ENCODE measurements around the gene NFAM1. TPM values are rescaled to one million over a fixed set of nuclear protein-coding genes. Genes with fewer than 3 reads are reported as not detected.

Gene NFAM1
- polyA plus RNA-seq, 1 of the 3 experiments (the other 2 are of a cell fraction): 0.02 TPM

- TF ChIP-seq USF2 (IDR thresholded peaks at IDR 0.05; ENCODE audit: borderline replicate concordance, low read depth, low read length): no peak
- TF ChIP-seq RFX5 (IDR thresholded peaks at IDR 0.05; ENCODE audit: low read length): no peak
- no peak for TF ChIP-seq SMC3 (IDR thresholded peaks at IDR 0.05; ENCODE audit: low read depth, low read length)
- TF ChIP-seq YY1 (IDR thresholded peaks at IDR 0.05; ENCODE audit: low read depth): no peak
- no peak for TF ChIP-seq EZH2phosphoT487 (IDR thresholded peaks at IDR 0.05; ENCODE audit: borderline replicate concordance, low read depth)
These were observed 92.1 kb downstream of the NFAM1 start (continued) for GRCh38 chr22:42340150-42340549.

DNA sequence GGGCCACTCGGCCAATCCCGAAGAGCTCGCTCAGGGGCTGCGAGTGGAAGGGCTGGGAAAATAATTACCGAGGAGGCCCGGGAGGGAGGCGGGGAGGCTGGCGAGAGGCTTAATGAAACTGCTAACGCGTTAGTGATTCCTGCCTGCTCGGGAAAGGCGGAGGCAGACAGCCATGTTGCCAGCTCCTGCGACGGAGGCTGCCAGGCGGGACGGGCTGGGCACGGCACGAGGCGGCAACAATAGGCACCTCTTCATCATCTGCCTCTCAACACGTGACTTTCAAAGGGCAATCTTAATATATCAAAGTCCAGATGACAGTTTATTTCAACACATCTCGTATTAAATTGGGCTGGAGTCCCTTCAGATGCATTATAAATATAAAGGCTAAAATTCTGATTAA is 93.7 kb downstream of the NFAM1 start:
- H3K79me2 ChIP-seq (ENCODE audit: insufficient read depth): no peaks in the 10 kb centered on the region
- no peak for DNase-seq
- peaks cover 0 to 42% of the 10 kb centered on the region in 2 experiments; a peak in 1 of 4 replicates for H3K4me1 ChIP-seq (ENCODE audit: control insufficient read depth in 1 of 2, insufficient read depth in 2 of 2, low read depth in 1 of 2, low read length in 1 of 2)
- no peak overlapping the region for H3K9ac ChIP-seq
- H3K27ac ChIP-seq (ENCODE audit: low read depth in 2 of 2, low read length in 1 of 2): no peak overlapping the region
- 91% methylated on average over 12 of the region's 21 CpGs for WGBS (ENCODE audit: low lambda C conversion rate)
- POLR2A ChIA-PET: no interaction called here
- H3F3A ChIP-seq (replicated peaks; ENCODE audit: insufficient read depth): no peaks in the 10 kb centered on the region
- CTCF ChIA-PET: interaction anchor here (1.2 kb wide), 1 partner anchor 24 kb away, joined by 3 read pairs; no protein-coding TSS in a partner anchor
- H3K4me2 ChIP-seq: no peak overlapping the region
- no peaks in the 10 kb centered on the region for H3K36me3 ChIP-seq (replicated peaks in 1 of 2; ENCODE audit: control insufficient read depth in 1 of 2, insufficient read depth in 2 of 2, low read length in 1 of 2)
- H3K4me3 ChIP-seq (ENCODE audit: low read depth in 2 of 2, low read length in 1 of 2): no peak overlapping the region
- no peaks in the 10 kb centered on the region for H3K9me2 ChIP-seq
- H3K9me3 ChIP-seq: no peaks in the 10 kb centered on the region
- H4K20me1 ChIP-seq (ENCODE audit: insufficient read depth): no peaks in the 10 kb centered on the region
- H3K27me3 ChIP-seq (ENCODE audit: insufficient read depth): no peaks in the 10 kb centered on the region
- no peak overlapping the region for H2AFZ ChIP-seq (ENCODE audit: low read depth)
- TF ChIP-seq NRF1 (IDR thresholded peaks at IDR 0.05; ENCODE audit: low read depth, low read length): no peak
- no peak for TF ChIP-seq MEF2A (IDR thresholded peaks at IDR 0.05; ENCODE audit: borderline replicate concordance, low read depth)
- TF ChIP-seq TAF1 (IDR thresholded peaks at IDR 0.05; ENCODE audit: borderline replicate concordance, low read depth, low read length): no peak
- TF ChIP-seq MXI1 (IDR thresholded peaks at IDR 0.05; ENCODE audit: low read depth, low read length): no peak
- TF ChIP-seq FOXJ3 (CRISPR knock-in tag; IDR thresholded peaks at IDR 0.05): no peak
- no peak for TF ChIP-seq GABPA (IDR thresholded peaks at IDR 0.05; ENCODE audit: low read depth)
- TF ChIP-seq TCF12 (IDR thresholded peaks at IDR 0.05): no peak
- TF ChIP-seq USF1 (IDR thresholded peaks at IDR 0.05; ENCODE audit: borderline replicate concordance, low read depth): no peak
- TF ChIP-seq REST (IDR thresholded peaks at IDR 0.05; ENCODE audit: low read depth, low read length): no peak
- TF ChIP-seq, protein P1, sequence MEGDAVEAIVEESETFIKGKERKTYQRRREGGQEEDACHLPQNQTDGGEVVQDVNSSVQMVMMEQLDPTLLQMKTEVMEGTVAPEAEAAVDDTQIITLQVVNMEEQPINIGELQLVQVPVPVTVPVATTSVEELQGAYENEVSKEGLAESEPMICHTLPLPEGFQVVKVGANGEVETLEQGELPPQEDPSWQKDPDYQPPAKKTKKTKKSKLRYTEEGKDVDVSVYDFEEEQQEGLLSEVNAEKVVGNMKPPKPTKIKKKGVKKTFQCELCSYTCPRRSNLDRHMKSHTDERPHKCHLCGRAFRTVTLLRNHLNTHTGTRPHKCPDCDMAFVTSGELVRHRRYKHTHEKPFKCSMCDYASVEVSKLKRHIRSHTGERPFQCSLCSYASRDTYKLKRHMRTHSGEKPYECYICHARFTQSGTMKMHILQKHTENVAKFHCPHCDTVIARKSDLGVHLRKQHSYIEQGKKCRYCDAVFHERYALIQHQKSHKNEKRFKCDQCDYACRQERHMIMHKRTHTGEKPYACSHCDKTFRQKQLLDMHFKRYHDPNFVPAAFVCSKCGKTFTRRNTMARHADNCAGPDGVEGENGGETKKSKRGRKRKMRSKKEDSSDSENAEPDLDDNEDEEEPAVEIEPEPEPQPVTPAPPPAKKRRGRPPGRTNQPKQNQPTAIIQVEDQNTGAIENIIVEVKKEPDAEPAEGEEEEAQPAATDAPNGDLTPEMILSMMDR (IDR thresholded peaks at IDR 0.05): no peak

Measured in SK-N-SH (cell line).